ENCODE measurements around the gene MAGEA9B. TPM values are rescaled to one million over a fixed set of nuclear protein-coding genes. Genes with fewer than 3 reads are reported as not detected.

Gene MAGEA9B
- total and polyA plus RNA-seq, 10 of the 15 experiments (the other 5 are each of a cell fraction or from before 2014, with no cell fraction given): 0.08 TPM; not detected in 9

- ChIA-PET RAD21 (ENCODE audit: unreplicated experiment) (no interaction called here), CTCF (interaction anchor here (0.5 to 1.3 kb wide), 2 partner anchors 261 to 1536 kb away, joined by 3 to 4 read pairs; no protein-coding TSS in a partner anchor), POLR2A (no interaction called here), SMC1A (ENCODE audit: uncharacterized antibody, unreplicated experiment) (interaction anchor here (0.9 kb wide), 1 partner anchor 104 kb away, joined by 3 read pairs; no protein-coding TSS in a partner anchor)
- WGBS (ENCODE audit: insufficient coverage, insufficient replicate concordance, low lambda C conversion rate, missing lambda C conversion rate): 50% methylated on average over 1 of the region's 1 CpG
- H3K27me3 ChIP-seq (replicated peaks in 1 of 2; ENCODE audit: control insufficient read depth in 2 of 2, insufficient read depth in 2 of 2, low read length in 1 of 2): no peaks in the 10 kb centered on the region
- peaks cover 0 to 1% of the 10 kb centered on the region in 2 experiments; a peak in 1 of 4 replicates for H3K36me3 ChIP-seq (ENCODE audit: control insufficient read depth in 2 of 2, insufficient read depth in 2 of 2, low read length in 1 of 2)
- in situ Hi-C loops (cut with MboI) (no loop called here), intact Hi-C loops (cut with micrococcal nuclease; ENCODE audit: unreplicated experiment) (no loop called here)
- no peak overlapping the region for H3K27ac ChIP-seq (ENCODE audit: control insufficient read depth, insufficient read depth)
- H3K79me2 ChIP-seq (ENCODE audit: control insufficient read depth, insufficient read depth, low read length): no peaks in the 10 kb centered on the region
- no peak overlapping the region for H3K9ac ChIP-seq (ENCODE audit: control insufficient read depth, insufficient read depth, low read length)
- no TSS peak for BruUV-seq (replicated peaks)
- H3K4me2 ChIP-seq (ENCODE audit: control insufficient read depth, insufficient read depth): no peak overlapping the region
- ATAC-seq (no peak), DNase-seq (ENCODE audit: low read depth, low spot score) (no peak), FAIRE-seq (no peak)
- TF ChIP-seq ZBTB33 (IDR thresholded peaks at IDR 0.05) (no peak), POU2F2 (IDR thresholded peaks at IDR 0.05; ENCODE audit: borderline replicate concordance, low read depth, low read length) (no peak), ATF7 (IDR thresholded peaks at IDR 0.05; ENCODE audit: low read depth) (no peak), KAT2A (conservative IDR thresholded peaks at IDR 0.05; ENCODE audit: control insufficient read depth, low read depth, low read length) (no peak), ZBED1 (IDR thresholded peaks at IDR 0.05; ENCODE audit: borderline replicate concordance) (no peak), ZBTB11 (CRISPR knock-in tag; IDR thresholded peaks at IDR 0.05) (no peak), IKZF1 (conservative IDR thresholded peaks at IDR 0.05) (no peak), MEF2A (IDR thresholded peaks at IDR 0.05; ENCODE audit: insufficient read depth, low read depth, low read length) (no peak), RFX5 (IDR thresholded peaks at IDR 0.05; ENCODE audit: low read depth, low read length) (no peak), SIX5 (IDR thresholded peaks at IDR 0.05; ENCODE audit: low read depth, low read length, severe bottlenecking) (no peak), ZBTB4 (CRISPR knock-in tag; IDR thresholded peaks at IDR 0.05) (no peak), SREBF2 (IDR thresholded peaks at IDR 0.05; ENCODE audit: low read length) (no peak), HDGF (IDR thresholded peaks at IDR 0.05) (no peak)
- no peak overlapping the region for H3K4me3 ChIP-seq
- H3K9me3 ChIP-seq (replicated peaks; ENCODE audit: control insufficient read depth, insufficient read depth, low read length): no peaks in the 10 kb centered on the region
- H3K4me1 ChIP-seq (ENCODE audit: control insufficient read depth, insufficient read depth, low read length): no peaks in the 10 kb centered on the region
- H4K20me1 ChIP-seq (ENCODE audit: control insufficient read depth, insufficient read depth): no peaks in the 10 kb centered on the region
- no peak overlapping the region for H2AFZ ChIP-seq (ENCODE audit: control insufficient read depth, low read depth, low read length)
These were observed 24.4 kb upstream of the MAGEA9B start for GRCh38 chrX:149611623-149612175.
